Fibroblast of lung (primary cell): ENCODE data around the gene FHIT. TPM values are rescaled to one million over a fixed set of nuclear protein-coding genes. Genes with fewer than 3 reads are reported as not detected.
A peak's percentile ranks its signal among the peaks of the same experiment; 100 is the strongest.

Experiments
- DNase-seq, 2 donors: peaks; one replicate each; pipeline versions ENCODE4 v3.0.0 to v3.0.0-alpha.2; 2010; ENCODE audit warnings: low read depth in 2 of 2
- H2AFZ ChIP-seq: 2 replicates; pipeline ENCODE4 v1.5.1; 2012; ENCODE audit warnings: low read length, control low read depth, inconsistent platforms
- H3K27ac ChIP-seq: 2 replicates; pipeline ENCODE4 v1.5.1; 2011; ENCODE audit warnings: low read length, control low read depth; ENCODE audit not compliant: insufficient read depth
- H3K27me3 ChIP-seq: 2 replicates; pipeline ENCODE4 v1.5.1; 2011; ENCODE audit warnings: mild to moderate bottlenecking, low read length; ENCODE audit not compliant: control insufficient read depth, insufficient read depth
- H3K36me3 ChIP-seq: 2 replicates; pipeline ENCODE4 v1.5.1; 2011; ENCODE audit warnings: low read length; ENCODE audit not compliant: control insufficient read depth, insufficient read depth
- H3K4me1 ChIP-seq: 2 replicates; pipeline ENCODE4 v1.5.1; 2011; ENCODE audit warnings: low read length; ENCODE audit not compliant: control insufficient read depth, insufficient read depth; ENCODE audit errors: extremely low read depth
- H3K4me2 ChIP-seq: 2 replicates; pipeline ENCODE4 v1.5.1; 2011; ENCODE audit warnings: low read length, control low read depth; ENCODE audit not compliant: insufficient read depth; ENCODE audit errors: extremely low read depth
- H3K4me3 ChIP-seq, 4 experiments: fragments of 200-600 bp in 1 of 4; sonication (generic) in 1 of 4; replicated peaks in 1 of 4; 2 replicates each; pipeline ENCODE4 v1.5.1; 2011 to 2016; ENCODE audit warnings: low read length in 4 of 4, low read depth in 3 of 4, mild to moderate bottlenecking in 3 of 4, control low read depth in 2 of 4, inconsistent platforms in 1 of 4, mixed read lengths in 1 of 4; ENCODE audit not compliant: insufficient read depth in 1 of 4; ENCODE audit errors: control extremely low read depth in 1 of 4
- H3K79me2 ChIP-seq: 2 replicates; pipeline ENCODE4 v1.5.1; 2012; ENCODE audit warnings: mild to moderate bottlenecking, low read length, inconsistent platforms; ENCODE audit not compliant: control insufficient read depth, insufficient read depth
- H3K9ac ChIP-seq: 2 replicates; pipeline ENCODE4 v1.5.1; 2011; ENCODE audit warnings: mild to moderate bottlenecking, low read length, control low read depth; ENCODE audit not compliant: insufficient read depth
- H3K9me3 ChIP-seq: 2 replicates; pipeline ENCODE4 v1.5.1; 2012; ENCODE audit warnings: low read depth, low read length; ENCODE audit not compliant: control insufficient read depth, insufficient read depth
- H4K20me1 ChIP-seq: 2 replicates; pipeline ENCODE4 v1.5.1; 2011; ENCODE audit warnings: low read length; ENCODE audit not compliant: control insufficient read depth, insufficient read depth; ENCODE audit errors: extremely low read depth
- CTCF ChIP-seq, 2 donors: IDR thresholded peaks in 1 of 2; conservative IDR thresholded peaks in 1 of 2; 1 replicate in 1 of 2; 2 replicates in 1 of 2; pipeline ENCODE4 v1.5.1; 2011 to 2012; ENCODE audit warnings: low read length in 2 of 2, control low read depth in 1 of 2, inconsistent platforms in 1 of 2, low read depth in 1 of 2, mild to moderate bottlenecking in 1 of 2
- EZH2 ChIP-seq: IDR thresholded peaks from 2 replicates; pipeline ENCODE4 v1.5.1; 2012; ENCODE audit warnings: low read length, control low read depth, mild to moderate bottlenecking; ENCODE audit errors: missing control alignments
- polyA plus RNA-seq, 2 donors: library from polyadenylated mRNA; depleted of rRNA in 1 of 2; stranded (reverse) in 1 of 2; unstranded in 1 of 2; fragments of >200 nt; gene quantifications; 2 replicates each; pipeline ENCODE4 v1.2.1, GENCODE V29; 2011 to 2012; ENCODE audit warnings: missing spikeins in 1 of 2
- total RNA-seq: library from RNA; depleted of rRNA; stranded (reverse); fragments of >200 nt; gene quantifications from 2 replicates; pipeline ENCODE4 v1.2.1, GENCODE V29; 2014

FHIT gene
- total and polyA plus RNA-seq, 2 donors (not counting 1 experiment from before 2014, with no cell fraction given) = 0.79 to 2.1 TPM

- no peaks in the 10 kb centered on the region for H4K20me1 ChIP-seq
- no peak overlapping the region for H3K4me2 ChIP-seq
- no peak overlapping the region for H3K4me3 ChIP-seq
- no peaks in the 10 kb centered on the region for H3K9me3 ChIP-seq
- no peaks in the 10 kb centered on the region for H3K36me3 ChIP-seq
- no peak overlapping the region for H3K9ac ChIP-seq
- H2AFZ ChIP-seq = no peak overlapping the region
- TF ChIP-seq CTCF (conservative IDR thresholded peaks at IDR 0.05 in 1 of 2, IDR thresholded peaks at IDR 0.05 in 1 of 2; ENCODE audit: low read depth in 1 of 2, low read length in 2 of 2) (no peak), EZH2 (no peak)
- H3K27ac ChIP-seq = no peak overlapping the region
- H3K4me1 ChIP-seq = no peaks in the 10 kb centered on the region
- H3K27me3 ChIP-seq = no peaks in the 10 kb centered on the region
- no peak for DNase-seq
- no peaks in the 10 kb centered on the region for H3K79me2 ChIP-seq
Observed at GRCh38 chr3:60250810-60251209, 1000.4 kb downstream of the FHIT start.

- TF ChIP-seq EZH2 (no peak), CTCF (conservative IDR thresholded peaks at IDR 0.05 in 1 of 2, IDR thresholded peaks at IDR 0.05 in 1 of 2; ENCODE audit: low read depth in 1 of 2, low read length in 2 of 2) (no peak)
- Histone ChIP-seq H3K4me3 (no peak overlapping the region), H3K9ac (no peak overlapping the region), H3K9me3 (no peaks in the 10 kb centered on the region), H3K27me3 (no peaks in the 10 kb centered on the region), H3K36me3 (no peaks in the 10 kb centered on the region), H3K4me2 (no peak overlapping the region), H3K27ac (no peak overlapping the region), H2AFZ (no peak overlapping the region), H4K20me1 (no peaks in the 10 kb centered on the region), H3K79me2 (no peaks in the 10 kb centered on the region), H3K4me1 (no peaks in the 10 kb centered on the region)
- DNase-seq = peak; percentile 18 to 57
Observed at GRCh38 chr3:60250206-60250605, 1001.0 kb downstream of the FHIT start.

GRCh38 chr3:60246361-60246760 lies 1004.9 kb downstream of the FHIT start:
- Histone ChIP-seq H3K36me3 (no peaks in the 10 kb centered on the region), H3K27me3 (no peaks in the 10 kb centered on the region), H3K27ac (no peak overlapping the region), H3K9me3 (no peaks in the 10 kb centered on the region), H3K4me2 (no peak overlapping the region), H3K79me2 (no peaks in the 10 kb centered on the region), H3K4me1 (no peaks in the 10 kb centered on the region), H4K20me1 (no peaks in the 10 kb centered on the region), H3K9ac (no peak overlapping the region), H2AFZ (no peak overlapping the region), H3K4me3 (no peak overlapping the region)
- DNase-seq = no peak
- TF ChIP-seq EZH2 (no peak), CTCF (conservative IDR thresholded peaks at IDR 0.05 in 1 of 2, IDR thresholded peaks at IDR 0.05 in 1 of 2; ENCODE audit: low read depth in 1 of 2, low read length in 2 of 2) (no peak)
